GM23338 (cell line): Measurements from ENCODE around the gene LRP1B.

Experiments
- CREB1 ChIP-seq: fragments of 250-450 bp; sonication (Bioruptor Pico); IDR thresholded peaks from 2 replicates; pipeline ENCODE4 v1.5.0; 2020; ENCODE audit warnings: low read depth, mild to moderate bottlenecking, moderate library complexity
- EZH2 ChIP-seq: fragments of 200-600 bp; sonication (generic); IDR thresholded peaks from one replicate; pipeline ENCODE4 v1.8.0; 2017; ENCODE audit warnings: antibody characterized with exemption, mild to moderate bottlenecking, low read depth; ENCODE audit not compliant: unreplicated experiment
- EZH2phosphoT487 ChIP-seq: fragments of 200-600 bp; sonication (generic); IDR thresholded peaks from one replicate; pipeline ENCODE4 v1.8.1; 2018; ENCODE audit warnings: antibody characterized with exemption; ENCODE audit not compliant: unreplicated experiment
- POLR2AphosphoS5 ChIP-seq: IDR thresholded peaks from 2 replicates; pipeline ENCODE4 v1.6.1; 2016; ENCODE audit warnings: antibody characterized with exemption, low read depth
- TF ChIP-seq, protein P1 (sequence below), 2 experiments: fragments of 200-600 bp in 1 of 2; sonication (generic) in 1 of 2; conservative IDR thresholded peaks; 2 replicates each; pipeline versions ENCODE4 v1.5.1 to v1.6.1; 2016 to 2017; ENCODE audit warnings: antibody characterized with exemption in 2 of 2, low read depth in 2 of 2, mild to moderate bottlenecking in 2 of 2, moderate library complexity in 1 of 2
- TF ChIP-seq, protein P2 (sequence below): IDR thresholded peaks from 2 replicates; pipeline ENCODE4 v1.6.1; 2016; ENCODE audit warnings: antibody characterized with exemption

DNA sequence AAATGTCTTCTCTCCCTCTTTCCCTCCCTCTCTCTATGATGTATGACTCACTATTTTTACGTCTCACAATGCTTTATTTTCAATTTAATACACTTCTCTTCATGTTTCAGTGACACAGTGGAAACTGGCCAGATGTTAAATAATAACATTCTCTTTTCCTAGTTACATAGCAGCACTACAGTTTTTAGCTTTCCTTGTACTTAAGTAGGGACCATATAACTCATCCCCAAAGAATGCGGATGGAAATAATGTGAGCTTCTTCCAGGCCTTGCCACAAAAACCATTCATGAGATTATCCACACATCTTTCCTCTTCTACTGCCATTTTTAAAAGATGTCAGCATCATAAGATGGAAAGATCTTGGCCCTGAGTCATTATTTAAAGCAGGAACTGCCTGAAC is 789.4 kb downstream of the LRP1B start:
- TF ChIP-seq, protein P1, sequence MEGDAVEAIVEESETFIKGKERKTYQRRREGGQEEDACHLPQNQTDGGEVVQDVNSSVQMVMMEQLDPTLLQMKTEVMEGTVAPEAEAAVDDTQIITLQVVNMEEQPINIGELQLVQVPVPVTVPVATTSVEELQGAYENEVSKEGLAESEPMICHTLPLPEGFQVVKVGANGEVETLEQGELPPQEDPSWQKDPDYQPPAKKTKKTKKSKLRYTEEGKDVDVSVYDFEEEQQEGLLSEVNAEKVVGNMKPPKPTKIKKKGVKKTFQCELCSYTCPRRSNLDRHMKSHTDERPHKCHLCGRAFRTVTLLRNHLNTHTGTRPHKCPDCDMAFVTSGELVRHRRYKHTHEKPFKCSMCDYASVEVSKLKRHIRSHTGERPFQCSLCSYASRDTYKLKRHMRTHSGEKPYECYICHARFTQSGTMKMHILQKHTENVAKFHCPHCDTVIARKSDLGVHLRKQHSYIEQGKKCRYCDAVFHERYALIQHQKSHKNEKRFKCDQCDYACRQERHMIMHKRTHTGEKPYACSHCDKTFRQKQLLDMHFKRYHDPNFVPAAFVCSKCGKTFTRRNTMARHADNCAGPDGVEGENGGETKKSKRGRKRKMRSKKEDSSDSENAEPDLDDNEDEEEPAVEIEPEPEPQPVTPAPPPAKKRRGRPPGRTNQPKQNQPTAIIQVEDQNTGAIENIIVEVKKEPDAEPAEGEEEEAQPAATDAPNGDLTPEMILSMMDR (conservative IDR thresholded peaks at IDR 0.05; ENCODE audit: low read depth in 2 of 2), result no peak
- TF ChIP-seq CREB1 (CRISPR knock-in tag), result no peak
- no peak for TF ChIP-seq POLR2AphosphoS5
- TF ChIP-seq EZH2, result no peak
- TF ChIP-seq, protein P2, sequence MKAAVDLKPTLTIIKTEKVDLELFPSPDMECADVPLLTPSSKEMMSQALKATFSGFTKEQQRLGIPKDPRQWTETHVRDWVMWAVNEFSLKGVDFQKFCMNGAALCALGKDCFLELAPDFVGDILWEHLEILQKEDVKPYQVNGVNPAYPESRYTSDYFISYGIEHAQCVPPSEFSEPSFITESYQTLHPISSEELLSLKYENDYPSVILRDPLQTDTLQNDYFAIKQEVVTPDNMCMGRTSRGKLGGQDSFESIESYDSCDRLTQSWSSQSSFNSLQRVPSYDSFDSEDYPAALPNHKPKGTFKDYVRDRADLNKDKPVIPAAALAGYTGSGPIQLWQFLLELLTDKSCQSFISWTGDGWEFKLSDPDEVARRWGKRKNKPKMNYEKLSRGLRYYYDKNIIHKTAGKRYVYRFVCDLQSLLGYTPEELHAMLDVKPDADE, result no peak
- no peak for TF ChIP-seq EZH2phosphoT487
